CD4-positive, alpha-beta T cell treated with Interleukin-10 for 1 hour (primary cell): ENCODE measurements around the gene SLC6A19.

Experiments used
- DNase-seq: peaks from one replicate; pipeline ENCODE4 v3.0.0-alpha.2; 2020

Gene SLC6A19

GRCh38 chr5:1211701-1212100, 10.3 kb downstream of the SLC6A19 start:
- no peak for DNase-seq

DNA sequence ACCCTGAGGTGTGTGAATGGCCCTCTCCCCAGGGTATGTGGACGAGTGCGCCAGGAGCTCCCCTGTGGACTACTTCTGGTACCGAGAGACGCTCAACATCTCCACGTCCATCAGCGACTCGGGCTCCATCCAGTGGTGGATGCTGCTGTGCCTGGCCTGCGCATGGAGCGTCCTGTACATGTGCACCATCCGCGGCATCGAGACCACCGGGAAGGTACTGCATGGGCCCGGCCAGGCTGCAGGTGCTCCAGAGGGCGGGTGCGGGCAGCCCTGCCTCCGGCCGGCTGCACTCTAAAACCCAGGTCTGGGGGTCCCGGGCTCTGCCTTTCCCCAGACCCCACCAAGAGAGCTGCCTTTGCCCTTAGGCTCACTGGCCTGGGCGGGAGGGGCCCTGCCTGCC, 10.9 kb downstream of the SLC6A19 start:
- no peak for DNase-seq

GRCh38 chr5:1212881-1213280, 11.5 kb downstream of the SLC6A19 start:
- no peak for DNase-seq

- DNase-seq: no peak
Observed at GRCh38 chr5:1213508-1214162, 12.2 kb downstream of the SLC6A19 start.

- DNase-seq: no peak
Observed at GRCh38 chr5:1214163-1214935, 13.0 kb downstream of the SLC6A19 start.

DNA sequence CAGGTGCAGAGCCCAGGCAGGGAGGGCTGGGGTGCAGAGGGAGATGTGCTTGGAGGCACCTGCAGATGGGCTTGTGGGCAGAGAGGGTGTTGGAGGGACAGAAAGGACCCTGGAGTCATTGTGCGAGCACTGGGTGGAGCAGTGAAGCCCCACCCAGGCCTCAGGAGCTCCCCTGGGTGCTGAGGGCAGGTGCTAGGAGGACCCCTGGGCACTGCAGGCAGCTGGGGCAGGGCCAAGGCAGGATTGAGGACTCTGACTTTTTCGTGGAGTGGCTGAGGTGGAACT, 13.5 kb downstream of the SLC6A19 start:
- DNase-seq: no peak

GRCh38 chr5:1215320-1216096, 14.1 kb downstream of the SLC6A19 start:
- DNase-seq: no peak

GRCh38 chr5:1216211-1216917, 15.0 kb downstream of the SLC6A19 start:
- no peak for DNase-seq

DNA sequence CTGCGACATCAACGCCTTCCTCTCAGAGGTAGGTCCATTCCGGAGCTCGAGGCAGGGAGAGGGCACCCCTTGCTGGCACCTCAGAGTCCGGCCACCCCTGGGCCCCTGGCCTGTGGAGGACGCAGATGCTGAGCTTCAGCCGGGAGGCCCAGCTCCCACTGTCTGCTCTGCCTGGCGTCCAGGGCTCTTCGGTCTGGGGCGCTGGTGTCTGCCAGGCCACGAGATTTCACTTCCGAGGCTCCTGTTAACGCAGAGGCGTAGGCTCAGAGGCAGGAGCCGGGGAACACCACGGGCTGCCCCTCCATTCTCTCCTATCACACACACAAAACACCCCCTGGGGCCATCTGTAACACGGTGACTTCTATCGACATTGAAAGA, 15.5 kb downstream of the SLC6A19 start:
- no peak for DNase-seq

GRCh38 chr5:1217596-1218206, 16.3 kb downstream of the SLC6A19 start:
- no peak for DNase-seq

GRCh38 chr5:1218351-1219080, 17.1 kb downstream of the SLC6A19 start:
- DNase-seq: no peak

DNA sequence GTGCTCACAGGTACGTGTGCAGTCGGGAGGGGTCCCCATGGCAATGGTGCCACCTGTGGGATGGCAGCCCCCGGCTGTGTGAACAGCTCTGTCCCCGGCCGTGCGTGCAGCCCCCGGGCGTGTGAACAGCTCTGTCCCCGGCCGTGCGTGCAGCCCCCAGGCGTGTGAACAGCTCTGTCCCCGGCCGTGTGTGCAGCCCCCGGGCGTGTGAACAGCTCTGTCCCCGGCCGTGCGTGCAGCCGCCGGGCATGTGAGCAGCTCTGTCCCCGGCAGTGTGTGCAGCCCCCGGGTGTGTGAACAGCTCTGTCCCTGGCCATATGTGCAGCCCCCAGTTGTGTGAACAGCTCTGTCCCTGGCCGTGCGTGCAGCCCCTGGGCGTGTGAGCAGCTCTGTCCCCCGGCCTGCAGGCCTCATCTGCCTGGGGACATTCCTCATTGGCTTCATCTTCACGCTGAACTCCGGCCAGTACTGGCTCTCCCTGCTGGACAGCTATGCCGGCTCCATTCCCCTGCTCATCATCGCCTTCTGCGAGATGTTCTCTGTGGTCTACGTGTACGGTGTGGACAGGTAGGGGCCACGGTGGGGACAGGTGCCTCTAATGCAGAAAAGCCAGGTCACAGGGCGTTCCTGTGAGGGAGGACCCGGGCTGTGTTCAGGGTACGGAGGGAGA, 17.8 kb downstream of the SLC6A19 start:
- DNase-seq: no peak

DNA sequence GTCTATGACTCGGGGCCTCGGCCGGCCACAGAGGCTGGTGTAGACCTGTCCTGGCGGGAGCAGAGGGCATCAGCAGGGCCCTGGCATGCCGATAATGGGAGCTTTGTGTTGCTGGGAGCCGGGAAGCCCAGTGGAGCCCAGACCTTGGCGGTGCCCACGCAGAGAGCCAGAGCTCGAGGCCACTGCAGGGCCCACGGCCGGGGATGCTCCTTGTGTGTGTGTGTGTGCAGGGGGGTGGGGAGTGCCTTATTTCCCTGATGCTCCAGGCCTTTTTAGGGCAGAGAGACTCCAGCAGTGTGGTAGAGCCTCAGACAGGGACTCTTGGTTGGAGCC, 18.3 kb downstream of the SLC6A19 start:
- no peak for DNase-seq

DNA sequence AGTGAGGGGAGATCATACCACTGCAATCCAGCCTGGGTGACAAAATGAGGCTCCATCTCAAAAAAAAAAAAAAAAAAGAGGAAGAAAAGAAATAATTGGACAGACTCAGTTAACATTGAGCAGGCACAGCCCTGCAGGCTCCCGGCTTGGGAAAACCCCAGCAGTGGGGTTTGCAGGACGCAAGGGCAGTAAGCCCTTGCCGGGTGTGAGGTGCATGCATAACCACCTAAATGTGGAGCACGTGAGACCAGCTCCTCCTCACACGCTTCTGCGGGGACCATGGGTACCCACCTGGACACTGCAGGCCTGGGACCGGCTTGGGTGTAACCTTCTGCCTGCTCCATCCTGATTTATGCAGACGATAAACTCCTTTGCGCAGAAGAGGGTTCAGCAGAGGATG, 19.0 kb downstream of the SLC6A19 start:
- DNase-seq: no peak

DNA sequence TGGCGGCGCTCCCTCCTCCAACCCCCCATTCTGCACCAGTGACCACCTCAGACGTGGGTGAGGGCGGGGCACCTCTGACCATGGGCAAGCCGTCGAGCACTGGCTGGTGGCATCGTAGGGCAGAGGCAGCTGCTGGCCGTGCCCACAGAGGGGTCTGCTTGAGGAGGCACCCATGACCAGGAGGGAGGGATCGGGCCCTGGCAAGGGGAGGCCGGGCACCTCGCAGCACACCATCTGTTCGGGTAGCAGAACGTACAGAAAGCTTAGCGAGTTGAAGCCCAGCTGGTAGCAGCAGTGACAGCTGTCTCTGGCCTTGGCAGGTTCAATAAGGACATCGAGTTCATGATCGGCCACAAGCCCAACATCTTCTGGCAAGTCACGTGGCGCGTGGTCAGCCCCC, 19.4 kb downstream of the SLC6A19 start:
- DNase-seq: no peak

DNA sequence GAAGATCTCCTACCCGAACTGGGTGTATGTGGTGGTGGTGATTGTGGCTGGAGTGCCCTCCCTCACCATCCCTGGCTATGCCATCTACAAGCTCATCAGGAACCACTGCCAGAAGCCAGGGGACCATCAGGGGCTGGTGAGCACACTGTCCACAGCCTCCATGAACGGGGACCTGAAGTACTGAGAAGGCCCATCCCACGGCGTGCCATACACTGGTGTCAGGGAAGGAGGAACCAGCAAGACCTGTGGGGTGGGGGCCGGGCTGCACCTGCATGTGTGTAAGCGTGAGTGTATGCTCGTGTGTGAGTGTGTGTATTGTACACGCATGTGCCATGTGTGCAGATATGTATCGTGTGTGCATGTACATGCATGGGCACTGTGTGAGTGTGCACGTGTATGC, 20.3 kb downstream of the SLC6A19 start:
- no peak for DNase-seq

- DNase-seq: no peak
Observed at GRCh38 chr5:1222147-1222546, 20.8 kb downstream of the SLC6A19 start.

- no peak for DNase-seq
Observed at GRCh38 chr5:1222621-1223277, 21.4 kb downstream of the SLC6A19 start.

DNA sequence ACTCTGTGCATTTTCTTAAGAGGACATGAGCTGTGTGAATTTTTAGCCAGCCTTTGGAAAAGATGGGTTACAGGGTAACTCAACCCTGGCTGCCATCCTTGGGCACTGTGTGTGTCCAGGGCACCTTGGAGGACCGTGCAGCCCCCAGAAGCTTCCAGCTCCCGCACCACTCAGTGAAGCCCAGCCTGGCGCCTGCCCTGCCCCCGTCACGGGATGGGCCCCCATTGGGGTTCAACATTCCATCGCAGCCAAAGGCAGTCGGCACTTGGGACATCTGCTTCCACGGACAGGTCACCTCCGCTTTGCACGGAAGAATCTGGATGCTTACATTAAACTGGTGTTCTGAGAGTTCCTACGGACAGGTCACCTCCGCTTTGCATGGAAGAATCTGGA, 21.9 kb downstream of the SLC6A19 start:
- no peak for DNase-seq

DNA sequence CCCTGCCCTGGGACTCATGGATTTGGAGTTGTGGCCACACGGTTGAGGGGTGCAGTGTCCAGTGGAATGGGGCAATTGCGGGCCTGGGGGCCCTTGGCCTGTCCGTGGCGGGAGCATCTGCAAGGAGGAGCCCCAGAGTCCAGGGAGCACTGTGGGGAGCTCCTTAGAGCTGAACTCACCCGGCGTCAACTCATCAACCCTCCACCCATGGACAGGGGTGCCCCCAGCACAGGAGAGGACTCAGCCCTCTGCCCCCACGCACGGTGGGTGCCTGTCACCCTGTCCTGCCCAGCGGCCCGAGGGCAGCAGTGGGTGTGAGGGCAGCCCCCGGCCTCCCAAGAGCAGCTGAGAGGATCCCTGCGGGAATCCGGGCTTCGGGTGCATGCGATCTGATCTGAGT, 23.2 kb downstream of the SLC6A19 start:
- no peak for DNase-seq

DNA sequence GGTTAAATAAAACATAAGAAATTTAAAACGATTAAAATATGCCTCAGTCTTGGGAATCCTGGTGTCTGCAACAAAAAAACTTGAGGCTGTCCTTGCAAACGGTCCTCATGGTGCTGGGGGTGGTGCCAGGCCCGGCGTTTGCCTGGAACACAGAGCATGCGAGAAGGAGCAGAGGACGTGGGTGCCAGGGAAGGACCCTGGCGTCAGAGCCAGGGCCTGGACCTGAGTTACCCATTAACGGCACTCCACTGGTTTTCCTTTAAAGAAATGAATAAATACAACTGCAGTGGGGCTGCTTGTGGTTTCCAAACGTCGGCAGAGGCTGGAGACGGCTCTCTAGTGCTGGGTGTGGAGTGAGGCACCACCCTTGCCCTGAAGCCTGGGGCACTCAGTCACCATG, 23.7 kb downstream of the SLC6A19 start, which contains the start of gene SLC6A18:
Gene SLC6A18, plus strand, starts transcription at position 301 of the 400 bp plus-strand sequence. Its CDS starts 97 bp downstream, at position 398.
- no peak for DNase-seq
